Measurements from ENCODE around the gene COP1.

The COP1 gene

GRCh38 chr1:175944591-175944990 lies 262.5 kb downstream of the COP1 start:
- DNase-seq, result no peak

GRCh38 chr1:175941164-175941563 lies 265.9 kb downstream of the COP1 start:
- DNase-seq, result no peak

GRCh38 chr1:175936736-175937135 lies 270.4 kb downstream of the COP1 start:
- DNase-seq, result no peak

- DNase-seq, result no peak
These were observed 271.4 kb downstream of the COP1 start for GRCh38 chr1:175935566-175936115.

GRCh38 chr1:175935166-175935565 lies 271.9 kb downstream of the COP1 start:
- DNase-seq, result no peak

GRCh38 chr1:175933801-175934200 lies 273.3 kb downstream of the COP1 start:
- no peak for DNase-seq

GRCh38 chr1:175927944-175928343 lies 279.1 kb downstream of the COP1 start:
- no peak for DNase-seq

- DNase-seq, result no peak
These were observed 284.7 kb downstream of the COP1 start for GRCh38 chr1:175922254-175922881.

GRCh38 chr1:175920381-175920780 lies 286.7 kb downstream of the COP1 start:
- DNase-seq, result no peak

GRCh38 chr1:175919001-175919400 lies 288.1 kb downstream of the COP1 start:
- no peak for DNase-seq

- DNase-seq, result no peak
These were observed 288.7 kb downstream of the COP1 start for GRCh38 chr1:175918364-175918801.

- no peak for DNase-seq
These were observed 293.0 kb downstream of the COP1 start for GRCh38 chr1:175914115-175914514.

- DNase-seq, result no peak
These were observed 295.9 kb downstream of the COP1 start for GRCh38 chr1:175911138-175911537.

GRCh38 chr1:175906370-175906769 lies 300.7 kb downstream of the COP1 start:
- DNase-seq, result no peak

GRCh38 chr1:175904808-175905207 lies 302.3 kb downstream of the COP1 start:
- no peak for DNase-seq

- DNase-seq, result no peak
These were observed 304.8 kb downstream of the COP1 start for GRCh38 chr1:175902281-175902680.

GRCh38 chr1:175901076-175901836 lies 305.8 kb downstream of the COP1 start:
- no peak for DNase-seq

- no peak for DNase-seq
These were observed 306.9 kb downstream of the COP1 start for GRCh38 chr1:175900171-175900570.

GRCh38 chr1:175895966-175896365 lies 311.1 kb downstream of the COP1 start:
- no peak for DNase-seq

Measured in NCI-H1694 treated with DMSO at 0.1 percent for 48 hours (cell line).